GM21526 (cell line): ENCODE results near the gene B3GALT4.
"Not testable (repeated sequence)": the region's sequence is repeated elsewhere in the genome, so short reads cannot be mapped to it uniquely, and the experiment has no call there.

Source experiments
- ATAC-seq: cut with Tn5 transposase; IDR thresholded peaks from one replicate; pipeline ENCODE4 v1.9.1; 2021; ENCODE audit warnings: moderate library complexity; ENCODE audit not compliant: unreplicated experiment, low FRiP score

Gene B3GALT4

GRCh38 chr6:33271468-33272274, 5.3 kb upstream of the B3GALT4 start, which contains the start of the genes RPS18 and VPS52:
Gene RPS18, plus strand, starts transcription at chr6:33272075. Its CDS starts 45 bp downstream, at chr6:33272120.
Gene VPS52, minus strand, starts transcription at chr6:33271876. Its CDS starts 201 bp downstream, at chr6:33271675.
- ATAC-seq: peak; percentile 52

- ATAC-seq: no peak
Observed at GRCh38 chr6:33272275-33273128, 4.4 kb upstream of the B3GALT4 start.

- no peak for ATAC-seq
Observed at GRCh38 chr6:33273129-33273923, 3.6 kb upstream of the B3GALT4 start.

- ATAC-seq: no peak
Observed at GRCh38 chr6:33273924-33274902, 2.7 kb upstream of the B3GALT4 start.

- ATAC-seq: not testable (repeated sequence)
Observed at GRCh38 chr6:33275795-33276580, 935 bp upstream of the B3GALT4 start.

GRCh38 chr6:33276581-33276863, 401 bp upstream of the B3GALT4 start:
- no peak for ATAC-seq

GRCh38 chr6:33277663-33278391, 904 bp downstream of the B3GALT4 start:
- peak; percentile 8 for ATAC-seq

GRCh38 chr6:33278392-33278741, 1.4 kb downstream of the B3GALT4 start:
- ATAC-seq: no peak

GRCh38 chr6:33278810-33279209, 1.9 kb downstream of the B3GALT4 start:
- ATAC-seq: no peak

GRCh38 chr6:33279257-33279695, 2.4 kb downstream of the B3GALT4 start:
- no peak for ATAC-seq

GRCh38 chr6:33279971-33280511, 3.1 kb downstream of the B3GALT4 start:
- ATAC-seq: no peak

- no peak for ATAC-seq
Observed at GRCh38 chr6:33280539-33280938, 3.6 kb downstream of the B3GALT4 start.

GRCh38 chr6:33285214-33285613, 8.3 kb downstream of the B3GALT4 start:
- ATAC-seq: not testable (repeated sequence)

- ATAC-seq: no peak
Observed at GRCh38 chr6:33286946-33287914, 10.3 kb downstream of the B3GALT4 start.

GRCh38 chr6:33288141-33288920, 11.4 kb downstream of the B3GALT4 start:
- peak; percentile 11 for ATAC-seq
